HFF-Myc (cell line): Measurements from ENCODE around the gene ALDH2.
A peak's percentile ranks its signal among the peaks of the same experiment; 100 is the strongest.

ENCODE experiments used
- DNase-seq: peaks from one replicate; pipeline ENCODE4 v3.0.0-alpha.2; 2011; ENCODE audit warnings: low read depth; ENCODE audit errors: extremely low read depth
- H3K4me3 ChIP-seq: replicated peaks from 2 replicates; pipeline ENCODE4 v1.5.1; 2011; ENCODE audit warnings: low read depth, mild to moderate bottlenecking, control low read depth, low read length
- TF ChIP-seq, protein P1 (sequence below): IDR thresholded peaks from 2 replicates; pipeline ENCODE4 v1.5.1; 2012; ENCODE audit warnings: mild to moderate bottlenecking, low read depth, low read length, control low read depth; ENCODE audit errors: missing control alignments

The ALDH2 gene

DNA sequence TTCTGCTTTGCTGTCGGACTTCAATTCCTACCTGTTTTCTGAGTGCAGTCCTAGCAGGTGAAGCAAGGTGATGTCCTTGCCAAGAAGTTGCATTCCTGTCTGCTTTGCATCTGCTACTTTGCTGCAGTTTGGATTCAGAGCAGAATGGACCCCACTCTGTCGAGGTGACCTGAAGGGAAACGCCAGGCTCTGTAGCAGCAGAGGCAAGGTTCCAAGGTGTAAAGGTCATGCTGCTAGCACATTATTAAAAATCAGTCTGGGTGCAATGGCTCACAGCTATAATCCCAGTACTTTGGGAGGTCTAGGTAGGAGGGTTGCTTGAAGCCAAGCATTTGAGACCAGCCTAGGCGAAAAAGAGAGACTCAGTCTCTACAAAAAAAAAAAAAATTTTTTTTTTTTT, 17.3 kb upstream of the ALDH2 start:
- TF ChIP-seq, protein P1, sequence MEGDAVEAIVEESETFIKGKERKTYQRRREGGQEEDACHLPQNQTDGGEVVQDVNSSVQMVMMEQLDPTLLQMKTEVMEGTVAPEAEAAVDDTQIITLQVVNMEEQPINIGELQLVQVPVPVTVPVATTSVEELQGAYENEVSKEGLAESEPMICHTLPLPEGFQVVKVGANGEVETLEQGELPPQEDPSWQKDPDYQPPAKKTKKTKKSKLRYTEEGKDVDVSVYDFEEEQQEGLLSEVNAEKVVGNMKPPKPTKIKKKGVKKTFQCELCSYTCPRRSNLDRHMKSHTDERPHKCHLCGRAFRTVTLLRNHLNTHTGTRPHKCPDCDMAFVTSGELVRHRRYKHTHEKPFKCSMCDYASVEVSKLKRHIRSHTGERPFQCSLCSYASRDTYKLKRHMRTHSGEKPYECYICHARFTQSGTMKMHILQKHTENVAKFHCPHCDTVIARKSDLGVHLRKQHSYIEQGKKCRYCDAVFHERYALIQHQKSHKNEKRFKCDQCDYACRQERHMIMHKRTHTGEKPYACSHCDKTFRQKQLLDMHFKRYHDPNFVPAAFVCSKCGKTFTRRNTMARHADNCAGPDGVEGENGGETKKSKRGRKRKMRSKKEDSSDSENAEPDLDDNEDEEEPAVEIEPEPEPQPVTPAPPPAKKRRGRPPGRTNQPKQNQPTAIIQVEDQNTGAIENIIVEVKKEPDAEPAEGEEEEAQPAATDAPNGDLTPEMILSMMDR = no peak
- H3K4me3 ChIP-seq = no peak overlapping the region
- no peak for DNase-seq

GRCh38 chr12:111753144-111753881, 13.4 kb upstream of the ALDH2 start:
- TF ChIP-seq, protein P1 = peak; percentile 80
- no peak overlapping the region for H3K4me3 ChIP-seq
- peak; percentile 48 for DNase-seq

- TF ChIP-seq, protein P1 = no peak
- no peak overlapping the region for H3K4me3 ChIP-seq
- DNase-seq = no peak
Measured at GRCh38 chr12:111754671-111755070, 12.1 kb upstream of the ALDH2 start.

DNA sequence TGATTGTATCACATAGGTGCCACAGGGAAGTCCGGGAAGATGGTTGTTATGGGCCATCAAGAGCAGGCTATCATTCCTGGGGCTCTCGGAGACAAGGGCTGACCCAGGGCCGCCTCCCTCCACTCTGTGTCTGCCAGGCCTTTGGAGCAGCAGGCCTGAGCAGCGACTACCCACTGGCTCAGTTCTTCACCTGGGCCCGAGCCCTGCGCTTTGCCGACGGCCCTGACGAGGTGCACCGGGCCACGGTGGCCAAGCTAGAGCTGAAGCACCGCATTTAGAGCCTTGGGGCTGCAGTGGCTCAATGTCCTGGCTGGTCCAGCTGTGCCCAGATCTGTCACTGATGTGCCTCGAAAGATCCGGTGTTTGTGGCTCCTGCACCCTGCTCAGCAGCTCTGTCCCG, 10.5 kb upstream of the ALDH2 start:
- TF ChIP-seq, protein P1 = no peak
- no peak overlapping the region for H3K4me3 ChIP-seq
- DNase-seq = no peak

- no peak for DNase-seq
- no peak overlapping the region for H3K4me3 ChIP-seq
- TF ChIP-seq, protein P1 = no peak
Measured at GRCh38 chr12:111756681-111757080, 10.1 kb upstream of the ALDH2 start.

DNA sequence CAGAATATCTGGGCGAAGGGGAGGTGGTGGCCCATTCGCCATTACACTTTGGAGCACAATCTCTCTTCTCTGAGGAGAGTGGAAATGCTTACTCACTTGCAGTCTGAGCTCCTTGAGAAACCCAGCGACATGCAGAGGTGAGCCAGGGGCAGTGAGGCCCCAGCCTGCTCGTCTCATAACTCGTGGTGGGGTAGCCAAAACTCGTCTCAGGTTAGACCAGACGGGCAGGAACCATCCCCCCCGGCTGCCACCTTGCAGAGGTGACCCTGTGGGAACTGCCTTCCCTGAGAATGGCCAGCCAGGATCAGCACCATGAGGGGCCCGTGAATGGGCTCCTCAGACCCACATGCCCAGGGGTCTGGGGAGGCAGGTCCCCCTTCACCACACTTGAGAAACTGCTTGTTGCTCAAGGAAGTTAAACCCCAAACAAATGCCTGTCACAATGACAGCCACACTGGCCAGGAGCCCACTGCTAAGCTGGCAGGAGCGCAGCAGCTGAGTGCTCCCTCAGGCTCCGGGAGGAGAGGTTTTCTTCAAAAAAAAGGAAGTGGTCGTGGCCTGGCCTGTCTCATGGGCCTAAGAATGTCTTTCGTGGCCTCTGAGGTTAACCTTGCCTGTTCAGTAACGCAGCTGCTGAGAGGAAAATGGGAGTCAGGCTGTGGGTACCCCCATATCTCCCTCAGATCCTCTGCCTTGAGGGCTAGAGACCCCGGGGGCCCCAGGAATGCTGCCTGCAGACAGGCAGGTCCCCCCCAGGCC, 9.2 kb upstream of the ALDH2 start:
- no peak overlapping the region for H3K4me3 ChIP-seq
- no peak for DNase-seq
- TF ChIP-seq, protein P1 = no peak
